A549 (cell line): Measurements from ENCODE around the gene SENP8.

Experiments
- EP300 ChIP-seq, 2 experiments: fragments of >200 bp; sonication (Bioruptor Twin); formaldehyde crosslinking; IDR thresholded peaks; 2 replicates in 1 of 2; 3 replicates in 1 of 2; pipeline ENCODE4 v1.6.1; 2016 to 2017
- ESRRA ChIP-seq: fragments of 150-350 bp; IDR thresholded peaks from 2 replicates; pipeline ENCODE4 v1.6.1; 2014; ENCODE audit warnings: mild to moderate bottlenecking, low read length, borderline replicate concordance

DNA sequence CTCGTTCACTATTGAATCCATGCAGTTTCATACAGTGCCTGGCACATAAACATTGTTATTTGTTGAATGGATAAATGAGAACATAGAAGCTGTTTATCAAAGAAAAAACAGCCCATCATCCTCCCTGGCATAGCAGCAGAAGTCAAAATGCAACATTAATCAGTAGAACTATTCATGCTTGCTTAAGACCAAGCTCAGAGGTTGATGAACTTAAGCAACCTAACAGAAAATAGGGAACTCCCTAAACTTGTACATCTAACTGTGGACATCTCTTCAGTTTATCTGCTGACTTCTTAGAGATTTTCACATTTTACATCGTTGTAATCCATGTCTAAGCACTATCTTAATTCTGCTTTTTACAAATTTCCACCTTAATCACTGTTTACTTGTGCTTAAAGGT lies 29.2 kb downstream of the SENP8 start:
- TF ChIP-seq ESRRA (no peak), EP300 (IDR thresholded peaks at IDR 0.05) (no peak)
